Activated CD8-positive, alpha-beta T cell treated with anti-CD3 and anti-CD28 coated beads for 36 hours (primary cell): ENCODE data around the gene GAREM1. TPM values are rescaled to one million over a fixed set of nuclear protein-coding genes. Genes with fewer than 3 reads are reported as not detected.

Source experiments
- ATAC-seq: fragments of 200-7000 bp; cut with Tn5 transposase; one replicate; pipeline ENCODE4 v1.10.0; 2021; ENCODE audit warnings: mild to moderate bottlenecking, moderate library complexity
- CTCF ChIA-PET: fragments of 350-600 bp; sonication (Branson Sonifier 250); formaldehyde crosslinking; loops from one replicate; lab custom pipeline; 2021; ENCODE audit warnings: antibody characterized with exemption; lab: Charles Lee
- POLR2A ChIA-PET: fragments of 350-600 bp; sonication (Branson Sonifier 250); formaldehyde crosslinking; loops from one replicate; lab custom pipeline; 2021; ENCODE audit warnings: antibody characterized with exemption; lab: Charles Lee
- DNase-seq: peaks from one replicate; pipeline ENCODE4 v3.0.0-alpha.2; 2020
- H3K27ac Mint-ChIP-seq: one replicate; pipeline ENCODE4 v1.8.0; 2021; ENCODE audit warnings: mild to moderate bottlenecking, mixed read lengths
- H3K27me3 Mint-ChIP-seq: one replicate; pipeline ENCODE4 v1.8.0; 2021; ENCODE audit warnings: mixed read lengths
- H3K36me3 Mint-ChIP-seq: one replicate; pipeline ENCODE4 v1.8.0; 2021; ENCODE audit warnings: low read depth, mixed read lengths
- H3K4me1 Mint-ChIP-seq: one replicate; pipeline ENCODE4 v1.8.0; 2021; ENCODE audit warnings: low read depth, mixed read lengths
- H3K4me3 Mint-ChIP-seq: one replicate; pipeline ENCODE4 v1.8.0; 2021; ENCODE audit warnings: mild to moderate bottlenecking, moderate library complexity, mixed read lengths
- H3K9me3 Mint-ChIP-seq: one replicate; pipeline ENCODE4 v1.8.0; 2021; ENCODE audit warnings: mixed read lengths
- intact Hi-C: fragments of 100-400 bp; cut with micrococcal nuclease; formaldehyde crosslinking; loops from one replicate; pipeline ENCODE4 v1.10.0; 2022
- total RNA-seq, 2 experiments: library from RNA; stranded (reverse); gene quantifications; one replicate each; pipeline ENCODE4 v1.2.3, GENCODE V29; 2021
- TF ChIP-seq, protein P1 (sequence below): fragments of 200-600 bp; IDR thresholded peaks from one replicate; pipeline ENCODE4 v1.8.0; 2022; ENCODE audit warnings: antibody characterized with exemption, mild to moderate bottlenecking

GAREM1 gene
- total RNA-seq, 2 experiments from 2014 or later, result not detected

DNA sequence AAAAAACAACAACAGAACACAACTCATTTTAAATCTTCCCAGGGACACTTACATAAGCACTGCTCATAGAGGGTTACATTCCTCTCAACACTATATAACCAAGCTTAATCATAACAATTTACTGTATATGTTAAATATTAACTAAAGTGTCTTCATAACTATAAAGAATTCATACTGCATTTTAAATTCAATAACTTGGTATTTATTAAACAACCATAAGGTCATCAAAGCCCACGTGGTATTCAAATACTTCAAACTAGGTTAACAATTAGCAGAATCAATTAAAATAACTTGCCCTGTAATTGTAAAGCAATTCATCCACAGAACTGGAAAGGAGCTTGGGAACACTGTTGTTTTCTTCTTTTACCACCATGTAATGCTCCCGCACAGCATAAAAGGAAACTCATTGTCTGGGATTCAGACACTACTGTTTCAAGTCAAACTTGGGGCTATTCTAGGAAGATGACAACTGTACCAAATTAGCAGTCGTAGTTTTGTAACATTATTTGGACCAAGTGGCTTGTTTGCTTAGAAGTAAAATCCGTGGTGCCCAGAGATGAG lies 10.4 kb downstream of the GAREM1 start:
- Mint-ChIP-seq H3K4me3 (no peak overlapping the region), H3K27ac (no peak overlapping the region), H3K4me1 (no peaks in the 10 kb centered on the region), H3K36me3 (no peaks in the 10 kb centered on the region), H3K9me3 (no peaks in the 10 kb centered on the region), H3K27me3 (peaks cover 36% of the 10 kb centered on the region)
- ChIA-PET POLR2A (no interaction called here), CTCF (no interaction called here)
- intact Hi-C loops, result loop anchor here (10.0 kb wide), 1 partner anchor 185 kb away; no protein-coding TSS in a partner anchor
- DNase-seq (no peak), ATAC-seq (no peak)
- TF ChIP-seq, protein P1, sequence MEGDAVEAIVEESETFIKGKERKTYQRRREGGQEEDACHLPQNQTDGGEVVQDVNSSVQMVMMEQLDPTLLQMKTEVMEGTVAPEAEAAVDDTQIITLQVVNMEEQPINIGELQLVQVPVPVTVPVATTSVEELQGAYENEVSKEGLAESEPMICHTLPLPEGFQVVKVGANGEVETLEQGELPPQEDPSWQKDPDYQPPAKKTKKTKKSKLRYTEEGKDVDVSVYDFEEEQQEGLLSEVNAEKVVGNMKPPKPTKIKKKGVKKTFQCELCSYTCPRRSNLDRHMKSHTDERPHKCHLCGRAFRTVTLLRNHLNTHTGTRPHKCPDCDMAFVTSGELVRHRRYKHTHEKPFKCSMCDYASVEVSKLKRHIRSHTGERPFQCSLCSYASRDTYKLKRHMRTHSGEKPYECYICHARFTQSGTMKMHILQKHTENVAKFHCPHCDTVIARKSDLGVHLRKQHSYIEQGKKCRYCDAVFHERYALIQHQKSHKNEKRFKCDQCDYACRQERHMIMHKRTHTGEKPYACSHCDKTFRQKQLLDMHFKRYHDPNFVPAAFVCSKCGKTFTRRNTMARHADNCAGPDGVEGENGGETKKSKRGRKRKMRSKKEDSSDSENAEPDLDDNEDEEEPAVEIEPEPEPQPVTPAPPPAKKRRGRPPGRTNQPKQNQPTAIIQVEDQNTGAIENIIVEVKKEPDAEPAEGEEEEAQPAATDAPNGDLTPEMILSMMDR, result no peak

DNA sequence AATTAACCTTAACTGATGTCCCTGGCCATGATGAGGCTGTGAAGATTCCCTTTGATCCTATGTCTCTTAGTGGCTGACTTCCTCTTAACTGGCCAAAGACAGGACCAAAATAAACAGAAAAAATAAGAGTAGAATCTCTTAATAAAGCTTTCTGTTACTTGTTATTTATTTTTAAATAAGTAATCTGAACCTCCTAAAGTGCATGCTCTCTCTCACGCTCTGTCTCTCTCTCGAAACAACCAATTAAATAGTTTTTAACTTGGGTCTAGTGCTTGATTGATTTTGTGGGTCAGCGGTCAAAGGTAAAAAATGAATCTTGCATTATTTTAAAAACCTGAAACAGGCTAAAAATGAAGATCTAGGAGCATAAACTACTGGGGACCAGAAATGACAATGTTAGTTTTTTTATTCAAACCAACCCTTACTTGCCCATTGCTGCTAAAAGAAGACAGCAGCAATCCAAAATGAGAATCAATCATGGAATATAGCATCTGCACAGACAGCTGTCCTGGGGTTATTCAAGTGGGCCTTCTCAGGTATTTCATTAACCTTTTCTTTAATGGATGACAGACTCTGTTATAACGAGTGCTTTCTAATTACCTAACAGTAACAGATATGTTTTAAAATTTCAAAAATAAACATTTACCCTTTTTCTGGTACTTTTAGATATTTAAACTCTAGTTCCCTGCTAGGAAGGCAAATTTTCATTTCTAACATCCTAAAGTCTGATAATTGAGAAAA lies 11.2 kb downstream of the GAREM1 start:
- ChIA-PET CTCF (no interaction called here), POLR2A (no interaction called here)
- ATAC-seq, result no peak

DNA sequence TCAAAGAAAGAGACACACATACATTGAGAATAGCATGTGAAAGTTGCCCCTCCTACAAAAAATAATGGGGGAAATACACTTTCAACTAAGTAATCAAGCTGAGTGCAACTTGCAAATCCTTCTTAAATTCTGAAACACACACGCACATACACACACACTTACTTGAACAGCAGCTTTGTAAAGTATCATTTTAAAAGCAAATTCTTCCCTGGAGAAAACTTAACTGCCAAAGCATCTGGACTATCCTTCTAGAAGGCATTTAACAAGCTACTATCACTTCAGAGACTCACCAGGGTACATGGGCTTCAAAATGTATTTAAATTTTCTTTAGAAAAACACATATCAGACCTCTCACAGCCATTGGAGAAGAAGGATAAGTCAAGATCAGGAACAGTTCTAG lies 15.3 kb downstream of the GAREM1 start:
- Mint-ChIP-seq H3K9me3 (no peaks in the 10 kb centered on the region), H3K36me3 (no peaks in the 10 kb centered on the region), H3K27ac (no peak overlapping the region), H3K4me3 (no peak overlapping the region), H3K27me3 (peaks cover 29% of the 10 kb centered on the region), H3K4me1 (no peaks in the 10 kb centered on the region)
- no peak for DNase-seq
- ATAC-seq, result no peak
- intact Hi-C loops, result no loop called here
- POLR2A ChIA-PET, result no interaction called here
- CTCF ChIA-PET, result interaction anchor here (1.1 kb wide), 1 partner anchor 298 kb away, joined by 3 read pairs; no protein-coding TSS in a partner anchor
- TF ChIP-seq, protein P1, result no peak

More for the DNA sequence above, 11.2 kb downstream of the GAREM1 start:
- no peaks in the 10 kb centered on the region for H3K9me3 Mint-ChIP-seq
- no peaks in the 10 kb centered on the region for H3K4me1 Mint-ChIP-seq
- no peak for DNase-seq
- no peak overlapping the region for H3K27ac Mint-ChIP-seq
- peaks cover 36% of the 10 kb centered on the region for H3K27me3 Mint-ChIP-seq
- H3K4me3 Mint-ChIP-seq, result no peak overlapping the region
- no peaks in the 10 kb centered on the region for H3K36me3 Mint-ChIP-seq
- TF ChIP-seq, protein P1, result no peak
- intact Hi-C loops, result loop anchor here (10.0 kb wide), 1 partner anchor 185 kb away; no protein-coding TSS in a partner anchor

DNA sequence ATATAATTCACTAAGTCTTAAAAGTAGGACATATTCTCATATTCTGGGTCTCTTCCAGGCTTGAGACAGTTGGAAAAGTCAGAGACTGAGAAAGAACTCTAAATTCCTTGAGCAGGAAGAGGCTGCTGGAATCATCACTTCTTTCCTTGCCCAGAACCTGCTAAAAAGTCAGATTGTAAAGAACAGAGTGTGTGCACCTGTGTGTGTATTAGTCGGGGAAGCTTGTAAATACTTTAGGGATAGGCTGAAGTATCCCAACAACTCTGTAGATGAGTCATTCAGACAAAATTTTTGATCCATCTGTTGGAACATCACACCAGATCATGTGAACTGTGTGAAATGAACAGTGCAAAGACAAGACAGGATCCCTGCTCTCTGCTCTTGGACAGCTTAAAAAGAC lies 16.1 kb downstream of the GAREM1 start:
- POLR2A ChIA-PET, result no interaction called here
- ATAC-seq, result no peak
- peaks cover 28% of the 10 kb centered on the region for H3K27me3 Mint-ChIP-seq

More for the DNA sequence above, 16.1 kb downstream of the GAREM1 start:
- intact Hi-C loops, result no loop called here
- Mint-ChIP-seq H3K36me3 (no peaks in the 10 kb centered on the region), H3K27ac (no peak overlapping the region), H3K4me1 (no peaks in the 10 kb centered on the region), H3K4me3 (no peak overlapping the region), H3K9me3 (no peaks in the 10 kb centered on the region)
- CTCF ChIA-PET, result interaction anchor here (1.1 kb wide), 1 partner anchor 297 kb away, joined by 3 read pairs; no protein-coding TSS in a partner anchor
- DNase-seq, result no peak
- TF ChIP-seq, protein P1, result no peak
